Gastrocnemius medialis (tissue), 4 donors: ENCODE data around the gene VAPB.

Source experiments
- POLR2A ChIP-seq, 2 donors: fragments of 450-650 bp; IDR thresholded peaks; one replicate each; pipeline ENCODE4 v1.6.1; 2017; ENCODE audit warnings: antibody characterized with exemption in 2 of 2, mild to moderate bottlenecking in 2 of 2, moderate library complexity in 2 of 2
- TF ChIP-seq, protein P1 (sequence below), 5 experiments: fragments of 450-650 bp in 3 of 5; fragments of 200-600 bp in 2 of 5; sonication (generic) in 2 of 5; IDR thresholded peaks in 4 of 5; conservative IDR thresholded peaks in 1 of 5; 1 replicate in 4 of 5; 2 replicates in 1 of 5; pipeline ENCODE4 v1.5.1; 2016 to 2019; ENCODE audit warnings: antibody characterized with exemption in 5 of 5, mild to moderate bottlenecking in 3 of 5, moderate library complexity in 3 of 5

DNA sequence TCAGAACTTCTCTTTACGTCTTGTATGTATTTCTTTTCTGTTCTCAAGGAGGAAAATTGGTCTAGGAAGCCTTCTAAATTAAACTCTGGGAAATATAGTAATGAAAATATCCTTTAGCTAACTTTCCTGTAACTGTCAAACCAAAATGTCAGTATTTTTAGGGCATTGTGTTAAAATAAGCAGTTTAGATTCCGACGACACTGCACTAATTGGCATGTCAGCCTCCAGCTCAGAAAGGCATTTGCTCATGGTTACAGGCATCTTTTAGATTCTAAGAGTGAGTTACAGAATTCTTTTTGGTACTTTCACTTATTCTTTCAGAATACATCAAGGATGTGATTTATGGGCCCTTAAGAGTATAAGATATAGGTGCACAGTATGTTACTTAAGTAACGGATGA, 26.1 kb upstream of the VAPB start:
- TF ChIP-seq, protein P1, sequence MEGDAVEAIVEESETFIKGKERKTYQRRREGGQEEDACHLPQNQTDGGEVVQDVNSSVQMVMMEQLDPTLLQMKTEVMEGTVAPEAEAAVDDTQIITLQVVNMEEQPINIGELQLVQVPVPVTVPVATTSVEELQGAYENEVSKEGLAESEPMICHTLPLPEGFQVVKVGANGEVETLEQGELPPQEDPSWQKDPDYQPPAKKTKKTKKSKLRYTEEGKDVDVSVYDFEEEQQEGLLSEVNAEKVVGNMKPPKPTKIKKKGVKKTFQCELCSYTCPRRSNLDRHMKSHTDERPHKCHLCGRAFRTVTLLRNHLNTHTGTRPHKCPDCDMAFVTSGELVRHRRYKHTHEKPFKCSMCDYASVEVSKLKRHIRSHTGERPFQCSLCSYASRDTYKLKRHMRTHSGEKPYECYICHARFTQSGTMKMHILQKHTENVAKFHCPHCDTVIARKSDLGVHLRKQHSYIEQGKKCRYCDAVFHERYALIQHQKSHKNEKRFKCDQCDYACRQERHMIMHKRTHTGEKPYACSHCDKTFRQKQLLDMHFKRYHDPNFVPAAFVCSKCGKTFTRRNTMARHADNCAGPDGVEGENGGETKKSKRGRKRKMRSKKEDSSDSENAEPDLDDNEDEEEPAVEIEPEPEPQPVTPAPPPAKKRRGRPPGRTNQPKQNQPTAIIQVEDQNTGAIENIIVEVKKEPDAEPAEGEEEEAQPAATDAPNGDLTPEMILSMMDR (IDR thresholded peaks at IDR 0.05 in 4 of 5, conservative IDR thresholded peaks at IDR 0.05 in 1 of 5) = no peak
- TF ChIP-seq POLR2A (IDR thresholded peaks at IDR 0.05) = no peak
